Keratinocyte (primary cell): Measurements from ENCODE around the gene MED23.

Experiments
- CTCF ChIP-seq, 3 experiments: IDR thresholded peaks in 1 of 3; conservative IDR thresholded peaks in 1 of 3; optimal IDR thresholded peaks in 1 of 3; 2 replicates in 2 of 3; 3 replicates in 1 of 3; pipeline versions ENCODE3 to v1.5.1; 2011; ENCODE audit warnings: low read length in 3 of 3, mild to moderate bottlenecking in 3 of 3, moderate library complexity in 2 of 3, control low read depth in 1 of 3, inconsistent platforms in 1 of 3; ENCODE audit not compliant: insufficient read depth in 2 of 3; ENCODE audit errors: extremely low read depth in 1 of 3
- EZH2 ChIP-seq: IDR thresholded peaks from one replicate; pipeline ENCODE4 v1.6.1; 2012; ENCODE audit warnings: inconsistent platforms, mild to moderate bottlenecking, low read length, moderate library complexity

GRCh38 chr6:131586543-131586942 lies 41.5 kb downstream of the MED23 start:
- TF ChIP-seq CTCF (optimal IDR thresholded peaks at IDR 0.05 in 1 of 3, IDR thresholded peaks at IDR 0.05 in 1 of 3, conservative IDR thresholded peaks at IDR 0.05 in 1 of 3; ENCODE audit: extremely low read depth in 1 of 3, insufficient read depth in 2 of 3, low read length in 3 of 3), result no peak
- TF ChIP-seq EZH2, result no peak
